DMS53 (cell line): ENCODE data around the gene FNDC3A.

Source experiments
- DNase-seq: peaks from one replicate; lab custom pipeline; 2025; lab: John Stamatoyannopoulos, UW

The FNDC3A gene, protein sequence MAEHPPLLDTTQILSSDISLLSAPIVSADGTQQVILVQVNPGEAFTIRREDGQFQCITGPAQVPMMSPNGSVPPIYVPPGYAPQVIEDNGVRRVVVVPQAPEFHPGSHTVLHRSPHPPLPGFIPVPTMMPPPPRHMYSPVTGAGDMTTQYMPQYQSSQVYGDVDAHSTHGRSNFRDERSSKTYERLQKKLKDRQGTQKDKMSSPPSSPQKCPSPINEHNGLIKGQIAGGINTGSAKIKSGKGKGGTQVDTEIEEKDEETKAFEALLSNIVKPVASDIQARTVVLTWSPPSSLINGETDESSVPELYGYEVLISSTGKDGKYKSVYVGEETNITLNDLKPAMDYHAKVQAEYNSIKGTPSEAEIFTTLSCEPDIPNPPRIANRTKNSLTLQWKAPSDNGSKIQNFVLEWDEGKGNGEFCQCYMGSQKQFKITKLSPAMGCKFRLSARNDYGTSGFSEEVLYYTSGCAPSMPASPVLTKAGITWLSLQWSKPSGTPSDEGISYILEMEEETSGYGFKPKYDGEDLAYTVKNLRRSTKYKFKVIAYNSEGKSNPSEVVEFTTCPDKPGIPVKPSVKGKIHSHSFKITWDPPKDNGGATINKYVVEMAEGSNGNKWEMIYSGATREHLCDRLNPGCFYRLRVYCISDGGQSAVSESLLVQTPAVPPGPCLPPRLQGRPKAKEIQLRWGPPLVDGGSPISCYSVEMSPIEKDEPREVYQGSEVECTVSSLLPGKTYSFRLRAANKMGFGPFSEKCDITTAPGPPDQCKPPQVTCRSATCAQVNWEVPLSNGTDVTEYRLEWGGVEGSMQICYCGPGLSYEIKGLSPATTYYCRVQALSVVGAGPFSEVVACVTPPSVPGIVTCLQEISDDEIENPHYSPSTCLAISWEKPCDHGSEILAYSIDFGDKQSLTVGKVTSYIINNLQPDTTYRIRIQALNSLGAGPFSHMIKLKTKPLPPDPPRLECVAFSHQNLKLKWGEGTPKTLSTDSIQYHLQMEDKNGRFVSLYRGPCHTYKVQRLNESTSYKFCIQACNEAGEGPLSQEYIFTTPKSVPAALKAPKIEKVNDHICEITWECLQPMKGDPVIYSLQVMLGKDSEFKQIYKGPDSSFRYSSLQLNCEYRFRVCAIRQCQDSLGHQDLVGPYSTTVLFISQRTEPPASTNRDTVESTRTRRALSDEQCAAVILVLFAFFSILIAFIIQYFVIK

DNA sequence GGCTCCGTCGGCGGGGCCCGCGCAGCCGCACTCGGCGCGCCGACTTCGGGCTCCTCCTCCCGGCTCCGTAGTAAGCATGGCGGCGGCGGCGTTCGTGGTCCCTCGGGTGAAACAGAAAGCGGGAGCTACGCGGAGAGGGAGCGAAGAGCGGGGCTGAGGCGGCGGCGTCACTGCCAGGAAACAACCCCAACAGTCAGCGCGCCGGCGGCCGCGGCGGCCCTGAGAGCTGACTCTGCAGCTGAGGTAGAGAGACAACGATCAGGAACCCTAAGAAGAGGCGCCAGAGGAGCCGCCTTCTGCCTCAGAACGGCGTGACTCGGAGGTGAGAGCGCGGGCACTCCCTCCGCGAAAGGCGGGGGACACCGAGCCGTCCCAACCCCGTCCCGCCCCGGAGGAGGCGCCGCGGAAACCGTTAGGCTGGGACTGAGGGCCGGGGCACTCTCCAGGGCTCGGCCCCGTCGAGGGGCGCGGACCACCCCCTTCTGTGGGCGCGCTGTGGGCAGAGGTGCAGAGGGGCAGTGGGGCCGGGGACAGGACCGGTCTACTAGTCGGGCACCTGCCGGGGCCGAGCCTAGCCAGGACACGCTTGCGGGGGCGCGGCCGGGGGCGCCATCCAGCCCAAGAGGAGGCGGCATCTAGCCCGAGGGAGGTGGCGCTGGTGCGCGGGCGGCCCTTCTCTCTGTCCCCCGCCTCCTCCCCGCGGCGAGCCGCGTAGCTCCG is at the start of gene FNDC3A:
TSS of gene FNDC3A (plus strand) at position 57 of the 720 bp plus-strand sequence. CDS start 30,279 bp downstream, outside the sequence.
- peak; percentile 95 for DNase-seq

DNA sequence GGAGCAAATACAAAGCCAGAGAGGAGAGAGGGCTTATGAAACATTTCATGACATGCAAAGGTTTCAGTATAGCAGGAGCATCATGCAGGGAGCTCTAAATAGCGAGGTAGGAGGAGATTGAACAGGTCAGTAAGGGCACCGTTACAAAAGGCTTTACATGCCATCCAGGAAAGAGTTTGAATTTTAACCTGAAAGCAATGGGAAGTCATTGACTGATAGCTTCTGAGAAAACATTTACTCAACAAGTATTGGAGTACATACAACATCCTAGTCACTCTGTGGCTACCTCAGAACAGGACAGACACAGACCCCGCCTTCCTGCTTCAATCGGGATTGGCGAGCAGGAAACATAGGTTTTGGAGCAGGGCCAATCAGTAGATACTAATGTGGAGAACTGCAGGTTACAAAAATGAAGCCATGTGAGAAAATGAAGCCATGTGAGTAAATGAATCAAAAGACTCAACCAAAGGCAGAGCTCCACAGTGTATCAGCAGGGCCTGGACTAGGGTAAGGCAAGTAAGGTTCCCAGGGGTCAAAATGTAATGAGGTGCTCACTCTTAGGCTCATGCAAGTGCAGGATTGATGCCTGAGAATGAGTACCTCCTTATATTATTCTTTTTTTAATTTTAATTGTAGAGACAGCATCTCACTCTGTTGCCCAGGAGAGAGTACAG is 46.8 kb upstream of the FNDC3A start:
- no peak for DNase-seq

DNA sequence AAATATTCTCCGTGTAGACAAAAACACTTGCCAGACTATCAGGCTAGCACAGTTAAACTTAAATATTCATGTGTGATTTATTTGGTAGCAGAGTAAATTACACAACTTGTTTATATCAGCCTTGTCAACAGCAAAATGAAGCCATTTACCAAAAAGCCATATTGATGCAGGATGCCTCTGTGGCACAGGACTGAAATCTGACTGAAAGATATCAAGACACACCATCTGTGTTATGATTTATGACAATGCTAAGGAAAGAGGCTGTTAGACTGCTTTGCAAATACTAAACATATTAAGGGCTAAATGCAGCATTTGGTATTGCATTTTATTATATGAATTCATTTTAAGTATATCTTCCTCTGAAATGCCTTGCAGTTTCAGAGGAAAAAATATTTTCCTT is 44.8 kb upstream of the FNDC3A start:
- no peak for DNase-seq

DNA sequence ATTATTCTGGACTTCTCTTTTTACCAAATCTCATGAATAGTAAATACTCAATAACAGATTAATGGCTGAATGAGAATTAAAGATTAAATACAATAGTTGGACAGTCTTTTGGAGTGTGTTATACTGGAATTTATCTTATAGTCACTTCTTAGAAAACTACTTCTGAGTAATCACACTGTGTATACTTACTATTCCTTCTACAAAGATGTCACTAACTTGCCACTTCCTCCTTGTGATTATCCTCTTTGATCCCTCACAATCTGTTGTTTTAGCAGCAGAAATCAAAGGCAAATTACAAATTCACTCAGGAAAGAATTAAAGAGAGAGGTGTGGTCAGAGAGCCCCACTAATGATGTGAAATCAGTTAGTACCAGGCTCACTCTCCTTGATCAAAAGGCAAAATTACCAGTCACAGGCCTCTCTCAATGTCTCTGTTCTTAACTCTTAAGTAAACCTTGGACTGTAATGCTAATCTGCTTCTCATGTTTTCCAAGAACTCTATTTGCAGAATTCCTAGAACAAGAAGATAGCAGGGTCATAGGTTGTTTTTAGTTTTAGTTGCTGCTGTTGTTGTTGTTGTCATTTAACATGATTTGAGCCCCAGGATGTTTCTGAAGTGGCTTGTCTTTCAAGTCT is 37.3 kb upstream of the FNDC3A start:
- no peak for DNase-seq

DNA sequence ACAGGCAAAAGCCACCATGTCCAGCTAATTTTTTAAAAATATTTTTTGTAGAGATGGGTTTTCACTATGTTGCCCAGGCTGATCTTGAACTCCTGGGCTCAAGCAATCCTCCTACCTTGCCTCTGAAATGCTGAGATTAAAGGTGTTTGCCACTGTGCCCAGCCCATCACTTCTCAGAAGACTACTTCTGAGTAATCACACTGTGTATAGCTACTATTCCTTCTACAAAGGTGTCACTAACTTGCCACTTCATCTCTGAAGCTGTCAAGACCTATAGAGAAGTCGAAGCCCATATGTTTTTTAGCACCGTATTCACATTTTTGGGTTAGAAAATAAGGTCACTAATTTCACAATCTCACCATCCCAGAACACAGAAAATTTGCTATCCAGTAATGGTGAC is 36.0 kb upstream of the FNDC3A start:
- DNase-seq = no peak

DNA sequence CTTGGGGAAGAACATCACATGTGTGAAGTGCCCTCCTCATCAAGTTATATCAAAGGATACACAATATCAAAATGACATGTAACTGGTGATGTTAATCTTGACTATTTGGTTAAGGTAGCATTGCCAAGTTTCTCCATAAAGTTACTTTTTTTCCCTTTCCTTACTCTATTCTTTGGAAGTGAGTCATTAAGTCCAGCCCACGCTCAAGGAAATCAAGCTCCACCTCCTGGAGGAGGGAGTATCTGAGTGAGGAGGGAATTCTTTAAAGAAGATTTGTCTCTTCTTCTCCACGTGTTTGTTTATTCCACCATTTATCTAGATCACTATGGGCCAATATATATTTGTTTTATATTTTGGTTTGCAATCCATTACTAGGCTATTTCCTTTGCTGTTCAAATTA is 33.6 kb upstream of the FNDC3A start:
- DNase-seq = no peak

DNA sequence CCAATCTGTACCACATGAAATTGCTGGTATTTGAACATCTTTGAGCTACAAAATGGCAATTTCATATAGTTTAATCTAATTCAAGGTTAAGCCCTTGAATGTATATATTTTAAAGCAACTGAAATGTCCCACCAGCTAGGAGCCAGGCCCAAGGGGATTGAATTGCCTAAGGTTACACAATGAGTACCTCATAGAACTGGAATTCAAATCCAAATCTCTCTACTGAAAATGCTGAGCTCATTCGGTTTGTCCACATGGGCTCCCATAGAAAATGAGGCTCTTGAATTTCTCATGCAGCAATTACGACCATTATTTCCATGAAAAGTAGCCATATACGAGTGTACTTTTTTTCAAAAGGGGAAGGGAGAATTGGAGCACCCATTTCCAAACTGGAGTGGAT is 31.5 kb upstream of the FNDC3A start:
- no peak for DNase-seq

DNA sequence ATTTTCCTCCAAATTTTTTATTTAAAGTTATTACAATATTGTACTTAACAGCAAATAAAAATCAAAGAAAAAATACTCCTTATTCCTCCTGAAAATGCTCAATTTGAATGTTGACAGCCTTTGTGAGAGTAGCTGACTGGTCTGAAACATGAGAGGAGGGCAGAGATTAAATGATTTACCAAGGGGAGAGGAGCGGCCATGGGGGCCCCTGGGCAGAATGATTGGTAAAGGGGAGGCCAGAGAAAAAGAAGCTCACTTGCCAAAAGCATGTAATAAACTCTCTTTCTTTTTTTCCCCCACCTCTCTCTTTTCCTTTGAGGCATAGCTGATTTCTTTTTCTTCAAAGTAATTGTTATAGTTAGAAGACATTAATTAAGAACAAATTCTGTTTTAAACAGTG is 30.1 kb upstream of the FNDC3A start:
- DNase-seq = no peak

DNA sequence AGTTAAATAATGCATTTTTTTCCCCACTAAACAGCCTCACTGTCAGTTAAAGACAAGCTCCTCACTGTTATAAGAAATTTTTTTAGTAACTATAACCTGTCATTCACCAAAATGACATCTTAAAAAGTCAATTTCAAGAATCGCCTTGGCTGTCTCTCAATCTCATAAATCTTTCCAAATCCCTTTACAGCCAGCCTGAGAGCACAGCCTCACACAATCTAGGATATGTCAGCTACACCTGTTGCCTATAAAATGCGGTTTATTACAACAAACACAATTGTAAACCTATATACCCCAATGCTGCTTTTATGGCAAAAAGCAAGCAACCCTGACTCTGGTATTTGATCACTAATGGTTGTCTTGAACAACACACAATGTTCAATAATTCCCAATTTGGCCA is 29.5 kb upstream of the FNDC3A start:
- DNase-seq = no peak

DNA sequence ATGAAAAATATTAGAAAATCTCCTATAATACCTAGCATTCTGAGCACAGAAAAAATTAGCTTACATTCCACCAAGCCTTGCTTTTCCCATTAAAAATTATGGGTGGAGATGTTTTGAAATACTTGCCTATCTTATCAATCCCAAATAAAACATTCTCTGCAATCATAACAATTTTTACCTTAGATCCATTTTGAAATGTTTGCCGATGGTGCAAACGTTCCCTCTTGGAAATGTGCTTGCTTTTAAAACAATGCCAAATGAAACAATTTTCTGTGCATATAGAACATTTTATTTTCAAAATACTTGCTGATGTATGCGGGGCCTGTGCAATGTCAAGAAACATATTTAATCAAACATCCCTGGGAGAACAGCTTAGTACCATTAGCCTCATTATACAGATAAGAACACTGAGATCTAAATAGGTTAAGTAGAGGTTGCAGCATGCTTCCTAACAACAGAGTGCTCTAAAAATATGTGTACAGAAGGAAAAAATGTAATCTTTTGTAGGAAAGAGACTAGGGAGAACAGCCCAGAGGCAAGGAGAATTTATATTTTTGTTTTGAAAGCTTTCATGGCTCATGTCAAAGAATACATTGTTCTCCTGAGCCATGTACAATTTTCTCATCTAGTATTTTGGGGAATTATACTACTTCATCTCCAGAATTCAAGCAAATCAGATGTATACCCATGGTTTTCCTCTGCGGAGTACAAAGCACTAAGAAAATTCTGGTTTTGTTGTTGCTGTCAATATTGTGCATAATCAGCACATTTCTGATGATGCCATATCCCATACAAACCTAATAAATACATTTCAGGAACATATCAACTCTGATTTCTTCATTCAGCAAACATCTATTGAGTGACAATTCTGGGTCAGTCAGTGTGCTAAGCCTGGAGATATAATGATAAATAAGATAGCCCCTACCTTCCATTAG is 25.9 kb upstream of the FNDC3A start:
- DNase-seq = no peak

DNA sequence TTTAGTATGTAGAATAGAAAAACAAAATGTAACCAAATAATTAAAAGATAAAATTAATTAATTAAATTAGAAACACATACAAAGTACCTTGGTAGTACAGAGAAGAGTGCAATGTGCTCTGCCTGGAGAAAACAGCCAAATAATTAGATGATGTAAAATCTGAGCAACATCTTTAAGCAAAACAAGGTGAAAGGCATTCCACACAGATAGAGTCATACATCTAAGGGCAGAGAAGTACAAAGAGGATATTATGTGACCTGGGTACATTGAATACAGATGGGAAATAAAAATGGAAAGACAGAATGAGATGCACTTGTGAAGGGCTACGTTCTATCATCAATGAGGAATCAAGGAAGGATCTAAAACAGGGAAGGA is 25.2 kb upstream of the FNDC3A start:
- DNase-seq = no peak

DNA sequence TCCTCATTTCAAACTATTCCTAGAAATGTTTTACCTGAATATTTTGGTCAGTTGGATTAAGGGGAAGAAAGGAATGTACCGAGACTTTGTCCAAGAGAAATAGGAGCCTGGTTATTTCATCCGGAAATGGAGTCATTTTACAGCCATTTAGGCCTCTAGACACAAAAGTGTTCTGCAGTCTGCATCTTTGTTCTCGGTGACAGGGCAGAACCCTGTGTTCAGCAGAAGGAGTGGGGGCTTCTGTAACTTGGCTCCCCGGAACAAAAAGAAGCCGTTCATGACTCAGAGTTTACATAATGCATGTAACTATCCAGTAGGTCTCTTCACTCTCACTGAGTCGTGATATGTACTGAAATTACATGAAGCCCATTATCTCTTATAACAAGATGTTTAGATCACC is 21.6 kb upstream of the FNDC3A start:
- peak; percentile 1 for DNase-seq

DNA sequence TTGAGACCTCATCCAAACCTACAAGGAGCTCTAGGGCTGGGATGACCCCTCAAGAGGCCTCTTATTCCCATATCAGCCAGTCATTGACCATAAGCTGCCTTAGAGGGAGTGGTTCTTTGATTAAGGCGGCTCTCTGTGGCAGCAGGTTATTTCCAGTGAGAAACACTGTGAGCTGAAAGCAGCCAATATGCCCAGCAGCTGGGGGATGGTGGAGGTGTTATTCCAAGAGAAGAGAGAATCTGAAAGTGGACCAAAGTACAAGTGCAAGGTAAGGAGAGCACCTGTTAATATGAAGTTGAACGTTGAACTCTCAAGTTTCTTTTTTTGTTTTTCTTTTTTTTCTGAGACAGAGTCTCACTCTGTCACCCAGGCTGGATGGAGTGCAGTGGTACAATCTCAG is 20.2 kb upstream of the FNDC3A start:
- no peak for DNase-seq

DNA sequence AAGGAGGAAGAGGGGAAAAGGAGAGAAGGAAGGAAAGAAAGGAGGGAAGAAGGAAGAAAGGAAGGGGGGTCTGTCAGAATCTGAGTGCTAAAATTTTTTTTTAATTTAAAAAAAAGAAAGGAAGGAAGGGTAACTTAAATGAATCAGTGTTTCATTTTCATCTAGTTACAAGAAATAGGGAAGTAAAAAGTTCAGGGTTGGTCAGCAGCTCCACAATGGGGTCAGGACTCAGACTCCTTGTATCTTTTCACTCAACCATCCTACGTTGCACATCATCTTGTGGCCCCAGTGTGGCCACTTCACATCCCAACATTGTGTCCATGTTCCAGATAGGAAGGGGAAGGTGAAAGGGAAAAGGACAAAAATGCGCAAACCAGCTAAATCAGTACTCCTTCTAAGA is 14.3 kb upstream of the FNDC3A start:
- no peak for DNase-seq

DNA sequence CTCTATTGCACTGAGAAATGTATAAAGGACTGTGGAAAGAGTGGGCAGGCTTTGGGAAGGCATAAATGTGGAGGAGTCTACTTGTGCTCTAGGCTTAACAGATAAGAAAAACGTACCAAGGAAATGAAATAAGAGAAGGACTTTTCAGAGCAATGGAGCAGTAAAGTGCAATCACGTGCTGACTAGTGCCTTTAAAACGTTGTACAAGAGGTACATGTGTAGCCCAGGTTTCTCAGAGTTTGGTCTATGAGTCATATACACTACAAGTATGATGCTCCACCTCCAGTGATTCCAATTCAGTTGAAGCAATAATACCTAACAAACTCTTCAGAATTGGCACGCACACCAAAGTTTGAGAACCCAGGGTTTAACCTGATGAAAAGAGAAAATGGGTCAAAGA is 13.4 kb upstream of the FNDC3A start:
- DNase-seq = peak; percentile 76

DNA sequence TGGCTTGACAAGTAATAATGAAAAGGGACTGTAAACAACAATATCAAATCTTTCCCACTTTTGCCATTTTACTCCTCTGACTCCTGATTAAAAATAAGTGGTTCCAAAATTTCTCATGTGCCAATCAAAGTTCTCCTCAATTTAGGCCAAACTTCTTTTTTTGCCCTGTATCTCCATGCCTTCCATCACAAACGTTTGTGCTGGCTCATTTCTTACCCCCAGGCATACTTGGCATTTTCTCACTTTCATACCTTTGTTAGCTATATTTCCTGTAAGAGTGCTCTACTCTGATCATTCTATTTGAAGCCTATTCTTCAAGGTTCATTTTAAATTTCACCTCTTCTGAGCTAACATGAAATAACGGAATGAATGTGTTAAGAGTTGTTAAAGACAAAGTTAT is 10.0 kb upstream of the FNDC3A start:
- DNase-seq = no peak

DNA sequence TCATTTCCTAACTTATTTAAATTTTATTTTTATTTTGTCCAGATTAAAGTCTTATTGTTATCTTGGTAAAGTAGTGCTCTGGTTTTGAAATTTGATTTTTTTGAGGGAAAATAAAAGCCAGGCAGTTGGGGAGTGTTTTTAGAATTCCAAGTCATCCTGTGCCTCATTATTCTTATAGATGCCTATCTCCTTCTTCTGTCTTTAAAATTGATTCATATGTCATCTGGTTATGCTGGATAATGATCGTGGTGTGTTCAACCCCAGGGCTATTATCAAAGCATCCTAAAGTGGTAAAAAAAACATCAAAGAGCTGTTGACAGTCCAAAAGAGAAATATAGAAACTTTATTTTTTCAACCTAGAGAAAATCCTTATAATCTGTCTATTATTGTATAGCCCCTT is 6.0 kb upstream of the FNDC3A start:
- DNase-seq = no peak

DNA sequence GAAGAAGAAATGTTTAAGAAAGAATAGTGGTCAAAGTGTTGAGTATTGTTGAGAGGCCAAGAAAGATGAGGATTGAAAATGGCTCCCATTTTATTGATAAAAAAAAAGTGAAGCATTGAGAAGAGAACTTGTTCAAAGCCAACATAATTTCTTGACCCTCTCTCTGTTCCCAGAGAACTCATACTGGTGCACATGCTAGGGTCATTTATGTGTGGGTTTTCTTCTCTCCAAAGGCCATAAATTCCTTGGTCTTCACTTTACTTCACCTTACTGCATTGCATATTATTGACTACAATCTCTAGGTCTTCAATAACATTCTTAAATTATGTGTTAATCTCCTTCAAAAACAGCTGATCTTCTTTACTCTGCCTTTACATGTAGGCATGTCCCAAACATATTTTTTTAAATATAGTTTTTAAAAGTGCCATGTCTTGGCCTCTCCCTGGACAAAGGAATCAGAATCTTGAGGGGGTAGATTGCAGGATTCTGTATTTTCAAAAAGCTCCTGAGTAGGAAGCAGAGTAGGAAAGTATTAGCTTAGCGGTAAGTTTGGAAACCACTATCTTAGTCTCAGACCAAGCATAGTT is 1.8 kb upstream of the FNDC3A start:
- no peak for DNase-seq

DNA sequence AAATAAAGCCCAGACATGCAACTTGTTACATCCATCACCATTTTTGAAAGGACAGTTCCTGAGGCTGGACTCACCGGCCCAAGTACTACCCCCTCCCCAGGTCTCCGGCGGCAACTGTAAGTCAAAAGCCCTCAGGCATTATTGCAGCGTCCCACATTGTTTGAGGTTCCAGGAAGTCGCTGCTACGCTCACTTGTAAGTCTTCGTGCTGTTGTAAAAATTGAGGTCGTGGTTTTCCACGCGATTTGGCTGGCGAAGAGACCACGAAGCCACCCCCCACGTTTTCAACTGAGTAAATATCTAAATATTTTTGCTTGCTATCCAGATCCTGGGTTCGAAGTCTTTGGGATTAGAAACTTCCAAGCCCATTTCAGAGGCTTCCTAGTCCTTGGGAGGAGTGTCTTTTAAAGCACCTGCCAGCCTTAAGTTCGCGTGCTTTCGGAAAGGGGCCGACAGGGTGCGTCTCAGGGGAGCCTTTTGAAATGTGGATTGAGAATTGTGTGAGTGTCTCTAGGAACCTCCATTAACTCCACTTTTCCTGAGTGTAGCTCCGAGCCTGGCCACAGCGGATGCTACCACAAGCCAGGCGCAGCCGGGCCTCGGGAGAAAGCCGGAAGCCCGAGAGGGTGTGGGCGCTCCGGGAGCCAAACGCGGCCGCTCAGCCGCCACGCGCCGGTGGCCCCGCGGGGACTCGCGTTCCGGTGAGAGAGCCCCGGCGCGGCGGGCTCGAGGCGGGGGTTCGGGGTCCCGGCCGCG is 434 bp upstream of the FNDC3A start:
- peak; percentile 83 for DNase-seq
